ENCODE results near the gene PRICKLE2.

The PRICKLE2 gene

DNA sequence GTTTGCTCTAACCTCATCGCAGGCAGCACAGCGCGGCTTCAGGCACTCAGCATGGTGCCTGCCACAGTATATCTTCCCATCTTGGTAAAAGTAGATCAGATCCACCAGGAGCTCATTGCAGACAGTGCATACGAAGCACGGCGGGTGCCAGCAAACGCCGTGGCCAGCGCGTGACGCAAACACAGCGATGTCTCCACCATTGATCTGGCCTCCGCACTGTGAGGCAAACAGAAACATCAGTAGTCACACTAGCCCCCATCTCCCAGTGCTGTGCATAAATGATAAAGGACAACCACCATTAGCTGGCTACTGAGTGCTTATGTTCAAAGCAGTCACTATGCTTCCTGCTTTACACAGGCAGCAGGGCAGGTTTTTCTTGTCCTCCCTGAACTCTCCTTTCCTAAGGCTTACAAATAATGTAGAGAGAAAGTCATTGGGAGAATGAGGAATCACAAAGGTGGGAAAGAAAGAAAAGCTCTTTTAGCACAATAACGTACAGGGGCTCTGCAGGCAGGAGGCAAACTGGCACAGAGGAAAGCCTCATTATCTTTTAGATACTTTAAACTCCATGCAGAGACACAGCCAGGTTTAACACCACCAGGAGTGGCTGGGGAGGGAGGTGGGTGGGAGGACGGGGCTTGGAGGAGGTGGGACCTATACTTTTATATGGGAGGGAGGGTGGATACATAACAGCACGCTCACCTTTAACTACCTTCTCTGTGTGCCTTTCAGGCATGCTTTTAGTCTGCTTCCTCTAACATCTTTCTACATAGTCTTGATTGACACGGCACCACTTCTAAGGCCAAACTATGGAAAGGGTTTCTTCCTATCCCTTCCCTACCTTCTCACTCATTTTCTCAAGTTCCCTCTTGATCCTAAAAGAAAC, 67.9 kb downstream of the PRICKLE2 start:
- DNase-seq (ENCODE audit: low read depth), result no peak

DNA sequence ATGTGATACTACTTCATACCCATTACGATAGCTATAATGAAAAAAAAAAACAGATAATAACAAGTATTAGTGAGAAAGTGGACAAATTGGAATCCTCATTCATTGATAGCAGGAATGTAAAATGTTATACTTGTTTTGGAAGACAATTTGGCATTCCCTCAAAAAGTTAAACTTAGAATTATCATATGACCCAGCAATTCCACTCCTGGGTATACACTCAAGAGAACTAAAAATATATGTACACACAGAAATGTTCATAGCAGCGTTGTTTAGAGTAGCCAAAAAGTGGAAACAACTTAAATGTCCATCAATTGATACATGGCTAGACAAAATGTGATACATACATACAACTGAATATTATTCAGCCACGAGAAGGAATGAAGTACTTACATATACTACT, 69.9 kb downstream of the PRICKLE2 start:
- DNase-seq (ENCODE audit: low read depth), result no peak

DNA sequence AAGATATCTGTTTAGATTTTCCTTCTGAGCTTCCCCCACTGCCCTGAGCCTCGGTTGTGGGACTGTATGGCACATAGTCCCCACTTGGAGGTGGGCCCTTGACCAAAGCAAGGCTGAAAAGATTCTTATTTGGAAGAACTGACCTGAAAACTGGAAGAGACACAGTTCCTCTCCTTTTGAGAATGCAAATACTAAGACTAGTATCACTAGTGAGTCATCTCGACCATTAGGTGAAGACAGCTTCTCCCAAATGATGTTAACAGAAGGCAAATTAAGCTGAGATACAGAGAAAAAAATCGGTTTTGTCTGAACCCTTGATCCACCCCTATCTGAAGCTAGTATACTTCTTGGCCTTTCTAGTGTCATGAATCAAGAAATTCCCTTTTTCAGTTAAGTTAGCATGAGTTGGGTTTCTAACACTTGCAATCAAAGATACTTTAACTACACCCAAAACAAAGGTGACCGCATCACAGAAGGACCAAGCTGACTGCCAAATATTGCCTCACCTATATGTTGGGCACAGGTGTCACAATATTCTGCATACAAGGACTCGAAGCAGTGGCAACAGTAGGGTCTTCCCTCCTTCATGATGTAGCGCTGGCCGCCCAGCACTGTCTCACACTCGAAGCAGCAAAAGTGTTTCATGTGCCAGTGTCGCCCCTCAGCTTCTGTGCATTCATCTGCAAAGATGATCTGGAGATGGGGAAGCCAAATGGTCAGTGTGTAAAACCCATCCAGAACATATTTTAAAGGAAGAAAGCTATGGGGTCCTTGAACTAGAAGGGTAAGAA, 72.4 kb downstream of the PRICKLE2 start:
- DNase-seq (ENCODE audit: low read depth), result no peak

DNA sequence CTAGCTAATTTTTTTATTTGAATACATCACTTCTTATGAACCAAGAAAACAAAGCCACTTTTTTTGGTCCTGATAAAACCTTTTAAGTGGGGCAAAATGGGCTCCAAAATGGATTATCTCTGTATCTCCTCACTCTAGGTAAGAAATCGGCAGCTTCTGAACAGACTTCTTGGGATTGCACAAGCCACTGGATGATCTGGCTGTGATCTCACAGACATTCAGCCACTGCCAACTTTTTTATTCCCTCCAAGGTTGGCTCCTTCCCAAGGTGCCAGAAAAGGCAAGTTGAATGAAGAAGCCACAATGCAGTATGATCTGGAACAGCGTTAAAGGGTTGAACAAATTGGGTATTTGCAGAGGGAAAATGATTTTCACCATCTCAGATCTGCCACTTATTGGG, 73.2 kb downstream of the PRICKLE2 start:
- no peak for DNase-seq (ENCODE audit: low read depth)

DNA sequence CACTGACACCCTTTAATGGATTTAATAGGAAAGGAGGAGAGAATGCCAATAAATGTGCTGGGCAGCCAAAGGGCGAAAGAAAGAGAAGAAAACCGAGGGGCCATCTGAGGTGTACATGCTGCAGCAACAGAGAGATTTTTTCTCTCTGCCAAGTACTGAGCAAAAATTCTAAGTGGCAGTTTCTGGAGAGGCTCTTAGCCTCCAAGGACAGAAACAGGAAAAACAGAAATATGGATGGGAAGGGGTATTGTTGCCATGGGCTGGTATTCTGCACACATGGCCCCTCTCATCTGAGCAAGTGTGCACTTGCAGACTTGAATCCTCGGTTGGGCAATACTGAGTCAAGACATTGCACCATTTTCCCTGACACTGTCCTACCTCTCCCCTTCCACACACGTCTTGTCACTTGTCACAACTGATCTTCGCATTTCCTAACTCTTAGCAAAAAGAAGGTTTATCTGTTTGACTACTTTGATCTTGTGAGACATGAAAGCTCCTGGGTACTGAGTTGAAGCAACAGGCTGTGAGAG, 73.9 kb downstream of the PRICKLE2 start:
- no peak for DNase-seq (ENCODE audit: low read depth)

DNA sequence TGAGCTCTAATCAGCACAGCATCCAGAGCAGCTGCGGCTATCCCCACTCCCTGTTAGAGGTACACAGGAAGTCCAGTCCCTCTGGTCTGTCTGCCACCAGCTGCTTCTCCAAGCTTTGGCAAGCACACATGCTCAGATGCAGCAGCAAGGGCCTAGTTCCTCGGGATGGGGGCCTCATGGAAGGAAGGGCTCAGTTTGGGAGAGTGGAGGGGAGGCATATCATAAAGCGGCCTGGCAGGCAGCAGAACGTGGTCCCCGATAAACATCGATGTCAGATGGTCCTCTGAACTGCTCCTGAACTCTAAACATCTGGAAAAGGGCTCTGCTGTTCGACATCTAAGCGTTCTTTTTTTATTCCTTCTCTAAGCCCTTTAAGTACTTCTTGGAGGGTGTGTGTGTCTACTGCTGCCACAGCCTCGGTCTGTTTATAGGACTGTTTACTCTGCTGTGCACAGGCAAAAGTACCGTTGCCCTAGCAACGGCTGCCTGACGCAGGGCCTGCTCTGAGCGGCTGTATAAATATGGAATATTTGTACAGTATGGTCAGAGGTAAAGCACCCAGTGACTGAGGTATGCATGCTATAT, 74.6 kb downstream of the PRICKLE2 start:
- no peak for DNase-seq (ENCODE audit: low read depth)

DNA sequence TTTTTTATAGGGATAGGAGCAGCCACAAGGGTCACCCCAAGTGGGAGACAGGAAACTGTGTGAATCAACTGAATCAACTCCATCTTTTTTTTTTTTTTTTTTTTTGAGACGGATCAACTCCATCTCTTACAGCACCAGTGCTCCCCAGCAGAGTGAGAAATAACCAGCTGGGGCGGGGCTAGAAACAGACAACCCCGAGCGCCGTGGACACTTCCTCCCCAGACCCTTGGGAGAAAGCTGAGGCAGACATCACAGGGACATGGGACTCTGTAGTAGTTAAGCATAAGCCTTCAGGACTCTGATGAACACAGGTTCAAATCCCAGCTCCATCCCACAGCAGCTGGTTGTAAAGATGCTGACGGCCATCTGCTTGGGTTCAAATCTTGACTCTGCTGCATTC, 75.4 kb downstream of the PRICKLE2 start:
- no peak for DNase-seq (ENCODE audit: low read depth)

DNA sequence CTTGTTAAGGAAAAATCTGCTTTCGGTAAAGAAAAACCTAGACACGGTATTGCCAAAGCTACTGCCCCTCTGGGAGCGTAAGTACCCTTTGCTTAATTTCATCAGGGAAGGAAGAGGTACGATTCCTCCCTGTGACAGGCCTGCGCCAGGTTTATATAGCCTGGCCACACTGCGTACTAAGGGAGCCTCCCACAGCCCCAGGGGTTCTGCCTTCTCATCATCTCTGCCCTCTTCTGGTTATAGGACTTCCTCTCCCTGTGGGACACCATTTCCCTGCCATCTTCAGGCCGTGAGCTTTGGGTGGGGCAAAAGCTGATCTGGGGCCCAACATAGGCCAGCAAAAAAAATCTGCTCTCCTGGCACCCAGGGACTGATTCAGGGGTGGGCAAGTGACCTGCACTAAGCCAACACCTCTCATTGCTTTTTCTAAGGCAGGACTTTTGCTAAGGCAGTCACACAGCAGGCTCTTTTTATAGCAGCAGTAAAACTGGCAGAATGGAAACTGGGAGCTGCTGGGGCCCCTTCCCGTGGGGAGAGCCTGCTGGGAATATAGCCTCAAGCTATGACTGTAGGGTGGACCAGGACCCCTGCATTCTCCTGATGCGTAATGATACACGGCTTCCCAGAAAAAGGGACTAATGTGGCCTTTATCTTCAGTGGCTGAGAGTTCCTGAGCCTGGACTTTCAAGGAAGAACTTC, 76.2 kb downstream of the PRICKLE2 start:
- DNase-seq (ENCODE audit: low read depth), result no peak

DNA sequence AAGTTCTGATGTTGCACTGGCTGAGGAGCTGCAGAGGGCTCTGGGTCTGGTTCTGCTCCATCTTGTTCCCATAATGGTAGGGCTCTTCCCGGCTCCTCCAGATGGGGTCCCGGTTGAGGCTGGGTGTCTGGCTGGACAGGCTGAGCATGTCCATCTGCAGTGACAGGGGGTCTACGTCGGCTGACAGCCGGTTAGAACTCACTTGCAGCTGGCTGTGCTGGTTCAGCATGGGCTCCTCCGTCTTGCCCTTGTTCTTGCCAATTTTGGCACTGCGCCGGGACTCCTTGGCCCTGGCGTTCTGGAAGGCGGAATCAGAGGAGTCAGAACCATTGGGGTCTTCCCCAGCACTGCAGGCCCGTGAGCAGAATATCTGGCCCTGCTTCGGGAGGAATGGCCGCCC, 78.1 kb downstream of the PRICKLE2 start:
- DNase-seq (ENCODE audit: low read depth), result no peak

DNA sequence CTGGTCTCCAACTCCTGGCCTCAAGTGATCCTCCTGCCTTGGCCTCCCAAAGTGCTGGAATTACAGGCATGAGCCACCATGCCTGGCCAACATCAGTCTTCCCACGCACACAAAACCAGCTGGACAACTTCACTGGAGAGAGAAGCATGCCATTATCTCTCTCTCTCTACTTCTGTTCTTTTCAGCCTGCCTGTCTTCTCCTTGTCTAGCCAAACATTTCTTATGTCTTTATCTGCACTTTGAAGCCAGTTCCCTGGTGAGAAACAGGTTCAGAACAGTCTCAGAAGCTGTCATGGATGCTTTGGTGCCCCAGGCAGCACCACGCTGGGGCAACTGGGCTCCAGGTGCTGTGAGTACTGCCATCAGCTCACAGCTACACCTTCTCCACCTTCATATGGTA, 79.8 kb downstream of the PRICKLE2 start:
- no peak for DNase-seq (ENCODE audit: low read depth)

DNA sequence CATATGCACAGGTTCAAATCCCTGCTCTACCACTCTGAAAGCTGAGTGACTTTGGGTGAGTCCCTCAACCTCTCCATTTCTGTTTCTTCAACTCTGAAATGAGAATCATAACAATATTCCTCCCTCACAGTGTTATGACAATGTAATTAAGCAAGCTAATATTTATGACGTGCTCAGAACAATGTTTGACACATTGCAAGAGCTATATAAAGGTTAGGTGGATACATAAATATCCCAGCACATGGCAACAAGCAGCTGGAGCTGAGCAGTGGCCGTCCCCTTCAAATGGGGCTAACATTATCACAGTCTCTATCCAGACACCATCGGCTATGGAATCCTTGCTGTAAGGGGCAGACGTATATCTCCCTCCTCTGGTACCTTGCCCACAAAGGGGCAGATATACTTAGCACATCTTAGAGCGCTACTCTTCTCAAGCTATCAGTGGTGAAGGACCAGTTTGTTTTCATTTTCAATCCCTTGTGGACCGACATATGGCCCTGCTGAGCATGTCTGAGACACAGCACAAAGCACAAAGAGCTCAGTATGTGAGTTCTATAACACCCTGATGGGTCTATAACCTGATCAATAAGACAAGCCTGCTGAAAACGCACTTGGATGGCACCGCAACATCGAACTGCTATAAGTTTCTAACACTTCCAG, 80.9 kb downstream of the PRICKLE2 start:
- DNase-seq (ENCODE audit: low read depth), result no peak

DNA sequence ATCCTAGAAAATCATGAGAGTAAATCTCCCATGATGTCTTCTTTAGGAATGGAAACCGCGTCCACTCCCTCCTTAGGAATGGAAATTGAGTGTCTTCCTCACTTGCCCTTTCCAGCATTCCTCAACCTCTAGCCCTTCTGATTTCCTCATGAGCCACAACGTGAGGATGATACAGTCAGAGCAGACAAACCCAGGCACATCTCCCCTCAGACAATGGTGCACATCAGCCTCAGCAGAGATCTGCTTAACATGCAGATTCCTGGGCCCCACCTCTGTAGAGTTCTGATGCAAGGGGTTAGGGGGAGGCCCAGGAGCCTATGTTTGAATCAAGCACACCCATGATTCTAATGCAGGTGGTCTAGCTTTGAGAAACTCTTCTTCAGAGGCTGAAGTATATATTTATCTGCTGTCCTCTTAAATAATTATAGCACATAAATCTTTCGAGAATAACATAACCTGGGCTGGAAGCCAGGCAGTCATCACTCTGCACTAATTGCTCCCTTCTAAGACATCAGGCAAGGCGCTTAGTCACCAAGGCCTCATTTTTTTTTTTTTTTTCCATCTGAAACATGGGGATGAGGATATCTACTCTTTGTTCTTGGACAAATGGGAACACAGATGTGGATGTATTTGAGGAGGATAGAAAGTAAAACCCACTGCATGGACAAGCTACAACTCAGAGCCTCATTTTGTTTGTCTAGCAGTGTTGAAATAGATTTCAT, 81.7 kb downstream of the PRICKLE2 start:
- no peak for DNase-seq (ENCODE audit: low read depth)

DNA sequence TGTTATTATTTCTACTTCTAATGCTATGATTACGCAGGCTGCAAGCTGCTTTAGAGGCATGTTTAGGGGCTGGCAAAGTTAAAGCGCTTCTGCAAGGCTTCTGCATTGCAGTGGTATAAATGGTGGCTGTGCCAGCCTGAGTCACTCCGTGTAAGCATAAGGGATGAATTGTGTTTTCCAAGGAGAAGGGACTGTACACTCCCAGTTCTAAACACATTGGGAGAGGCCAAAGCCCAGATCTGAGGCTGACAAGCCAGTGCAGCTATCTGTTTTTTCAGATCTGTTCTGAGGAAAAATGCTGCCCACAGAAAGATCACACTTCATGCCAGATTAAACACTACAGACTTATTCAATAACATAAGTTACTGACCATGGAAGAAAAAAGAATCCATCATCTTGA, 83.8 kb downstream of the PRICKLE2 start:
- no peak for DNase-seq (ENCODE audit: low read depth)

DNA sequence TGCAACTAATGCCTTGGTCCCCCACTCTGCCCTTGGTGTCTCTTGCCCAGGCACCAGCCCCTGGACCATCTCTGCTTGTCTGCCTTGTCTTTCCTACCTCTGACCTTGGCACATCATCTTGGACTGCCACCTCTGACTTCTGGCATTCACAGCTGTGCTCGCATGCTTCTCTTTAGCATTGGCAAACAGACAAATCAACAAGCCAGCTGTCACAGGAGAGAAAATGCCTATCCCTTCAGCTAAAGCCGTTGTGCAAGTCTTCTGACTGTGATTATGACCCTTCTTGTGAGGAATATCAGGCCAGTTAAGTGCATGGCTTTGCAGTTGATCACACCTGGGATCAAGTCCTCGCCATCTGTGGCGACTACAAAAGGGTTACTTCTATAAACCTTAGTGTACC, 84.6 kb downstream of the PRICKLE2 start:
- no peak for DNase-seq (ENCODE audit: low read depth)

DNA sequence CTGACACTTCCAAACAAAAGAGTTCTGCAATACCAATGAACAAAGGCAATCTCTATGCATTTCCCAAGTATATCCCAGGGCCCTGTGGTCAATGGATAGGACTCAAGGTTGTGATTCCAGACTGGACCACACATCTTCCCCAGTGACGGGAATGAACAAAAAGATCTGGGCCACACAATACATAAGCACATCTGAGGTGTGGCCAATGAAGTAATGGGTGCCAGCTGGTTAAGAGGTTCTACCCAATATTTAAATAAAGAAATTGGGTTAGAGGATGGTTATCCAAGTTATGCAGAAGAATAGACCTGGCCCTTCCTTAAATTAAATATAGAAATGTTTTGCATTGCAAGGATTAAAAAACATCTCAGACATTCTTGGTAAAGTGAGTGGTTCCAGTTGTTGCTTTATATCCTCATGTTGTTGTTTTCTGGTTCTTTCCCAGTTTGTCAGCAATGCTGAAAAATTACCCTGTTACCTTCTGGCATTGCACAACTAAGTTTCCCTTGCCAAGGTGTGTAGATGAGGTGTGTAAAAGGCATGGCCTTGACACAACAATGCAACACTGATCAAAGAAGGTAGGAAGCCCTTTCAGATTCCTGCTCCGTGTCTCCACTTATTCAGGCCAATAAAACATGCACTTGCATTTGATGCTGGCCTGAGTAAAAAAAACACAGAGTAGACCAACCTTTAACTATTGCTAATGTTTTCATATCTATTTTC, 86.5 kb downstream of the PRICKLE2 start:
- no peak for DNase-seq (ENCODE audit: low read depth)

DNA sequence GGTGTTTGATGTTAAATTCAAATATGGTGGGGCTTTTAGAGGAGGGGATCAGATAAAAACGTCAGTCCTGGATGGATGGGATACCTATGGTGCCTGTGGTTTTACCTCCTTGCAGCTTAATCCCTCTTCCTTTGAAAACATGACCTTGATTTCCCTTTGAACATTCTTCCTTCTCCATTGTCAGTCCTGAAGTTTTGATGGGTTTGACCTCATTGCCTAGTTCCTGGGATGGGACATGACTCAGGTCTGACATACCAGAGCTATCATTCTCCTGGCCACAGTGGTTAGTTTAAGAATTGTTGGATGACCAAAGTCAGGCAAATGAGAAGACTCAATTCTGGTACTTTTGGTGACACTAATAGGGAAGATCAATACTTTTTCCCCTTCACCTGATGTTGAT, 87.2 kb downstream of the PRICKLE2 start:
- no peak for DNase-seq (ENCODE audit: low read depth)

DNA sequence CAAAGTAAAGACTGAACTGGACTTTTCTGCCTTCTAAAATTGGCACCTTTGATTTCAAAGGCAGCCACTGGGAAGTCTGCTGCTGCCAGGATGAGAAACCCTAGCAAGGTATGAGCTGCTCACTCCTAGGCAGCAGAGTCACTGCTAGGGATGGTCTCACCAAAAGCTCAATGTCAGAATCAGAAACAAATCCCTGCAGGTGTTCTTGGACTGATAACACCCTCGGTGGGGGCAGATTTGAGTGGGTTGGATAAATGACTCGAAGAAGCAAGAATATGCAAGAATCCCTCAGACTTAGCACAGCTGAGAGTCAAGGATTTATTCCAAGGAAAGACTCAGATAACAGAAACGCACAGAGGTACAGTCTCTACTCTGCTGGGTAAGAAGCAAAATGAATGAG, 90.4 kb downstream of the PRICKLE2 start:
- DNase-seq (ENCODE audit: low read depth), result no peak

DNA sequence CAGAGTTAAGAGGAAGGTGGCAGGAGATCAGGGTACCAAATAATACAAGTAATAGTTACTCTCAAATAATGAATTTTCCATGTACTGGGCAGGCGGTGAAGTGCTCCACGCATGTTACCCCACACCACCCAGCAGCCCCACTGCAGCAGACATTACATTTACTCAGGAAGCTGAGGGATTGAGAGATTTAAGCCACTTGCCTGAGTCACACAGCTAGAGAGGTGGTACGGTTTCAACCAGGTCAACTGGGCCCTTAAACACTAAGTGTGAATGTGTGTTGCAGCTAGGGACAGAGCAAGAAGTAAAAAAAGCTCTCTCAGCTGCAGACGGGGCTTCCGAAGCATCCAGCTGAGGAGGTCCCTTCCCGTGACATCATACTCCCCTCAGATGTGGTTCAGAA, 91.3 kb downstream of the PRICKLE2 start:
- no peak for DNase-seq (ENCODE audit: low read depth)

DNA sequence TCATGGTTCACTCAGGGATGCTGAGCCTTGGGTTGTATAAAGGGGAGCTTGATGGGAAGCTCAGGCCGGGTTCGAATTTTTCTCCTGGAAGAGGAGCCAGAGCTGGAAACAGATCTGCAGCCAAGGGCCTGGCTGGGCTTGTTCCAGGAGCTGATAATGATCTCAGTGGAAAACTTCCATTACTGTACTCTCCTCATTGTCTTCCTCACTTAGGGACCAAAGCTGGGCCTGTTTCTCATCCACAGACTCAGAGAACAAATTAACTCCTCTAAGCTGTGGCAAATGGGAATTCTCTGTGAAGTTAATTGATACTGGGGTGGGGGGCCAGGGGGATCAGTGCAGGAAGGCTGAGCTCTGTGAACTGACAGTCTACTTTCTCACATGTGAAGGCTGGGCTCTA, 92.0 kb downstream of the PRICKLE2 start:
- no peak for DNase-seq (ENCODE audit: low read depth)

All from HS-27A (cell line).